Measurements from ENCODE around the gene COL1A2.

The COL1A2 gene

GRCh38 chr7:94445696-94446194 lies 51.0 kb downstream of the COL1A2 start:
- TF ChIP-seq CTCF (IDR thresholded peaks at IDR 0.05; ENCODE audit: control extremely low read depth, extremely low read depth, low read depth, missing control alignments): no peak
- ChIA-PET POLR2A (no interaction called here), CTCF (interaction anchor here (0.6 to 2.8 kb wide), 6 partner anchors 10 to 1244 kb away, joined by 3 to 27 read pairs (median 4); partner anchors contain the start of gene SGCE)
- no peak for DNase-seq (ENCODE audit: extremely low spot score)

- no peak for TF ChIP-seq CTCF (IDR thresholded peaks at IDR 0.05; ENCODE audit: control extremely low read depth, extremely low read depth, low read depth, missing control alignments)
- DNase-seq (ENCODE audit: extremely low spot score): no peak
- ChIA-PET POLR2A (no interaction called here), CTCF (interaction anchor here (0.6 to 2.8 kb wide), 8 partner anchors 10 to 1244 kb away, joined by 3 to 27 read pairs (median 3); partner anchors contain the start of gene SGCE)
Measured at GRCh38 chr7:94446308-94446707, 51.6 kb downstream of the COL1A2 start.

- ChIA-PET CTCF (interaction anchor here (0.7 to 4.6 kb wide), 35 partner anchors 9 to 1241 kb away, joined by 3 to 32 read pairs (median 4); partner anchors contain the start of gene SGCE), POLR2A (interaction anchor here (1.1 kb wide), 1 partner anchor 206 kb away, joined by 3 read pairs; the partner anchor contains the start of gene SGCE)
- peak; percentile 44 for TF ChIP-seq CTCF (IDR thresholded peaks at IDR 0.05; ENCODE audit: control extremely low read depth, extremely low read depth, low read depth, missing control alignments)
- DNase-seq (ENCODE audit: extremely low spot score): peak; percentile 26
Measured at GRCh38 chr7:94449151-94449725, 54.5 kb downstream of the COL1A2 start.

- ChIA-PET POLR2A (interaction anchor here (1.0 to 1.1 kb wide), 2 partner anchors 205 to 207 kb away, joined by 3 to 4 read pairs; partner anchors contain the start of gene SGCE), CTCF (interaction anchor here (0.7 to 4.6 kb wide), 35 partner anchors 8 to 1240 kb away, joined by 3 to 32 read pairs (median 4); partner anchors contain the start of gene SGCE)
- no peak for DNase-seq (ENCODE audit: extremely low spot score)
- TF ChIP-seq CTCF (IDR thresholded peaks at IDR 0.05; ENCODE audit: control extremely low read depth, extremely low read depth, low read depth, missing control alignments): no peak
Measured at GRCh38 chr7:94450044-94450697, 55.5 kb downstream of the COL1A2 start.

GRCh38 chr7:94451187-94451586 lies 56.5 kb downstream of the COL1A2 start:
- TF ChIP-seq CTCF (IDR thresholded peaks at IDR 0.05; ENCODE audit: control extremely low read depth, extremely low read depth, low read depth, missing control alignments): no peak
- ChIA-PET CTCF (interaction anchor here (1.0 to 4.6 kb wide), 11 partner anchors 9 to 1060 kb away, joined by 3 to 32 read pairs (median 8); partner anchors contain the start of gene SGCE), POLR2A (interaction anchor here (0.6 to 1.0 kb wide), 2 partner anchors 206 to 290 kb away, joined by 3 to 4 read pairs; no protein-coding TSS in a partner anchor)
- DNase-seq (ENCODE audit: extremely low spot score): no peak

GRCh38 chr7:94452239-94452638 lies 57.5 kb downstream of the COL1A2 start:
- no peak for DNase-seq (ENCODE audit: extremely low spot score)
- CTCF ChIA-PET: interaction anchor here (1.6 to 4.6 kb wide), 2 partner anchors 9 to 204 kb away, joined by 4 to 19 read pairs; partner anchors contain the start of gene SGCE
- no peak for TF ChIP-seq CTCF (IDR thresholded peaks at IDR 0.05; ENCODE audit: control extremely low read depth, extremely low read depth, low read depth, missing control alignments)
- POLR2A ChIA-PET: no interaction called here

Measured in GM10248 (cell line).